GM21528 (cell line): ENCODE data around the gene EVC.
A peak's percentile ranks its signal among the peaks of the same experiment; 100 is the strongest.
"Not testable (repeated sequence)": the region's sequence is repeated elsewhere in the genome, so short reads cannot be mapped to it uniquely, and the experiment has no call there.

Source experiments
- ATAC-seq: cut with Tn5 transposase; IDR thresholded peaks from one replicate; pipeline ENCODE4 v1.9.1; 2021; ENCODE audit warnings: mild to moderate bottlenecking, moderate library complexity; ENCODE audit not compliant: unreplicated experiment, low FRiP score

The EVC gene

DNA sequence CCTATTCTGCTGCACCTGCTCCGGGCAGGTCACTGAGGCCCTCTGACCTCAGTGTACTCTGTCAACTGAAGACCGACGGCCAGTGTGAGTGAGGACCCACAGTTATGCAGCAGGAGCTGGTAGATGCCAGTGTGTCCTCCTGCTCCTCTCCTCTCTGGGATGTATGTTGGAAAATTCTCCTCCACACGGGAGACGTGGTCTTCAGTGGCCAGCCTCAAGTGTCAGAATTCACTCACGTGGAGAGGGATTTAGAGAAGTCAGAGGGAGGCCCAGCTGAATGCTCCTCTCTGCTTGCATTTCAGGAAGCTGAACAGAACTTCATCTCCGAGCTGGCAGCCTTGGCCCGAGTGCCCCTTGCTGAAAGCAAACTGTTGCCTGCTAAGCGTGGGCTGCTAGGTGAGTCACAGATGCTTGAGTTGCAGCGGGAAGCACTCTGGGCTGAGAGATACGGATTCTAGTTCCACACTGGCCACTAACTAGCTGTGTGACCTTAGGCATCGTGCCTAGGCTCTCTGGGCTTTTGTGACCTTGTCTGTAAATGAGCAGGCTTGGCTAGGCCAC lies 98.3 kb downstream of the EVC start:
- no peak for ATAC-seq

DNA sequence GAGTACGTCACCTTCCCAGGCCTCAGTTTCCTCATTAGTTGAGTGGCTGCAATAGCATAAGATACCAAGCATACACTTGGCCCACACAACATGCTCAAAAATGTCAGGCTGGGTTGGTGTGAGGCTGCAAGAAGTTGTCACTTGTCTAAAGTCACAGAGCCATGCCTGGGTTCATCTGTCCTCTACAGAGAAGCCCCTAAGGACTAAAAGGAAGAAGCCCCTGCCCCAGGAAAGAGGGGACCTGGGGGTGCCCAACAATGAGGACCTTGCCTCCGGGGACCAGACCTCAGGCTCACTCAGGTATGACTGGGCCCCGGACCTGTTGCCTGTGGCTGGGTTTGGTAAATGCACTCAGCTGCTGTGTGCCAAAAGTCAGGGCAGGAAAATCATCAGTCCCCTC lies 99.2 kb downstream of the EVC start:
- ATAC-seq: no peak

- ATAC-seq: no peak
Observed at GRCh38 chr4:5810770-5811430, 99.9 kb downstream of the EVC start.

DNA sequence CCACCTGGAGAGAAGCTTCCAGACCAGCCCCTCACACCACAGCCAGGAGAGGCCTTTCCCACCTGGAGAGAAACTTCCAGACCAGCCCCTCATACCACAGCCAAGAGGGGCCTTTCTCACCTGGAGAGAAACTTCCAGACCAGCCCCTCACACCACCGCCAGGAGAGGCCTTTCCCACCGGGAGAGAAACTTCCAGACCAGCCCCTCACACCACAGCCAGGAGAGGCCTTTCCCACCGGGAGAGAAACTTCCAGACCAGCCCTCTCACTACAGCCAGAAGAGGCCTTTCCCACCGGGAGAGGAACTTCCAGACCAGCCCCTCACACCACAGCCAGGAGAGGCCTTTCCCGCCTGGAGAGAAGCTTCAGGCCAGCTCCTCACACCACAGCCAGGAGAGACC lies 101.1 kb downstream of the EVC start:
- not testable (repeated sequence) for ATAC-seq

DNA sequence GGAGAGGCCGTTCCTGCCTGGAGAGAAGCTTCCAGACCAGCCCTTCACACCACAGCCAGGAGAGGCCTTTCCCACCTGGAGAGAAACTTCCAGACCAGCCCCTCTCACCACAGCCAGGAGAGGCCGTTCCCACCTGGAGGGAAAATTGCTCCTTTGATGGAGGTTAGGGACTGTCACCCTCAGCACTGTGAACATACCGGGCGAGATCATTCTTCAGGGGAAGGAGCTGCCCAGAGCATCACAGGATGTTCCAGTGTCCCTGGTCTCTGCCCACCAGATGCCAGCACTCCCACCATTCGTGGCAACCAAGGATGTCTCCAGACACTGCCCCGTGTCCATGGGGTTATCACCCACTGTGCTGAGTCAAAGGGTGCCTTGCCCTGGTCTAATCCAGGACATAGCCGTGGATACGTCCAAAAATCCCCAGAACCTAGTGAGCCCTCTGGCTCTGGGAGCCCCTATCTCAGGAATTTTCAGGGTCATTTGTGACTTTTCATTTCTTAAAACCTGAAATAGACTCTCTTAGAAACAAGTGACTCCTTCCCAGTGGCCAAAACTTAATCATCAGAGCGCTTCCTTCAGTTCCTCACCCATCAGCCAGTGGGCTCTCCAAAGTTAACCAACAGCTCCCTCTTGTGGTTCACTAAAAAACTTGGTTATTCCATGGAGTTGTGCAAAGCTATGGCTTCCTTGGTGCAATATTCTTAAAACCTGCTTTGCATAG lies 101.7 kb downstream of the EVC start:
- peak; percentile 85 for ATAC-seq

DNA sequence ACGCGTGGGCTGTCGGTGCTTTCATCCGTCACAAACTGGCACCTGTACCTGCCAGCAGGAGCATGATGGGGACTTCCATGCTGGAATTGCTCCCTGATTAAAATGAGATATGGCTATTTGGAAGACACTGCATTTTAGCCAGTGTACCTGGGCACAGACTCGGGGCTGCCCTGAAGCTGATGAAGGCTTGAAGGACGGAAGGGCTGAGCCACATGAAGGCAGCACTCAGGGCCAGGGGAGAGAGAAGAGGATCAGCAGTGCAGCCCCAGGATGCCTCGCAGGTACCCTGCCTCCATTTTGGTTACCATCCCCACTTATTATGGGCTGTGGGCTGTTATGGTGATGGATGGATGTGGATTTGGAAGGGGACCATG lies 102.9 kb downstream of the EVC start:
- no peak for ATAC-seq

DNA sequence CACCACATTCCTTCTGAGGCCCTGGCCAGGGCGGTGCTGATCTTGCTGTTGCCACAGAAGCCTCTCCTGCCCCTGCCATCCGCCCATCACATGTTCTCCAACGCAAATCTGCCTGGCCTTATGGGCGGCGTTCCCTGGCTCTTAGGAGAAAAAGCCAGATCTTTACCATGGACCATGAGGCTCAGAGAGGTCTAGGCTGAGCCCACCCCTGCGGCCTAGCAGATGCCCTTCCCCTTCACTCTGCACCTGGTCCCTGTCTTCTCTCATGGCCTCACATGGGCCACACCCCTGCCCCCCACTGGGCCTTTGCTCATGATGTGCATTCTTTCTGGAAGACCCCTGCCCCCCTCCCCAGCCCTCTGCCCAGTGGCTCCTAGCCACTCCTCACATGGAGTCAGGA lies 103.4 kb downstream of the EVC start:
- no peak for ATAC-seq

DNA sequence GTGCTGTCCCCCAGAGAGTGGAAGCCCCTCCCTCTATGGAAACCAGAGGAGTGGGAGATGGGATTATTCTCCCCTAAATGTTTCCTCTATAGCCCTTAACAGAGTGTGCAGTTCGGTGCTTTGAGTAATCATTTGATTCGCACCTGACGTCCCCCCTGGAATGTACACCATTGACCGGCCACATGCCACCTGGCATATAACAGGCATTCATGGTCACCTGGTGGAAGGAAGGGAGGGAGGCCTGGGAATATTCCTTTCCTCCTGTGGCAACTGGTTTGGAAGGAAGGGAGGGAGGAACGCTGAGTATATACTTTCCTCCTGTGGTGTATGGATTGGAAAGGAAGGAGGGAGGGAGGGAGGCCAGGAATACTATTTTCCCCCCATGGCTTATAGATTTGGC lies 104.6 kb downstream of the EVC start:
- ATAC-seq: no peak

- ATAC-seq: no peak
Observed at GRCh38 chr4:5816101-5816500, 105.1 kb downstream of the EVC start.

DNA sequence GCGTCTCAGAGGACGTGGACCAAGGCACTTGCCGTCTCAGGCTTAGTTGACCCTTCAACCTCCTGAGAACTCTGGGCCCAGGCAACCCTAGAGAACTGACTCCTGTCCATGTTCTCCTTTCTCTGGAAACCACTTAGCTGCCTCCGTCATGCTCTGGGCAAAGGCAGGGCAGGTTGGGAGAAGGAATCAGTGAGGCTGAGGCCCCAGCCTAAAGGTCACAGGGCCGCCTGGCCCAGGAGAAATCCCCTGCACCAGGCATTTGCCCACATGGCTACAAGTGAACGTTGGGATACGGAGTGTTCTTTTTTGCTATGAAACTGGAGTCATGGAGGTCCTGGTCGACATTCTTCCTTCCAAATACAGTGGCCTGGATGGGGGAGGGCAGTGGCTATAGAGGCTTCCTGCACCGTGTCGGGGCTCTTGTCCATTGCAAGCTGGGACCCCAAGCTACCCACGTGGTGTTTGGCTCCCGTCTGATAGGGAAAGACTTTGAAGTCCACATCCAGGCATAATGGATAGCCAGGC lies 105.9 kb downstream of the EVC start:
- no peak for ATAC-seq

- no peak for ATAC-seq
Observed at GRCh38 chr4:5821665-5822358, 110.8 kb downstream of the EVC start.

- no peak for ATAC-seq
Observed at GRCh38 chr4:5822619-5823018, 111.6 kb downstream of the EVC start.

- ATAC-seq: no peak
Observed at GRCh38 chr4:5823542-5824211, 112.7 kb downstream of the EVC start.

DNA sequence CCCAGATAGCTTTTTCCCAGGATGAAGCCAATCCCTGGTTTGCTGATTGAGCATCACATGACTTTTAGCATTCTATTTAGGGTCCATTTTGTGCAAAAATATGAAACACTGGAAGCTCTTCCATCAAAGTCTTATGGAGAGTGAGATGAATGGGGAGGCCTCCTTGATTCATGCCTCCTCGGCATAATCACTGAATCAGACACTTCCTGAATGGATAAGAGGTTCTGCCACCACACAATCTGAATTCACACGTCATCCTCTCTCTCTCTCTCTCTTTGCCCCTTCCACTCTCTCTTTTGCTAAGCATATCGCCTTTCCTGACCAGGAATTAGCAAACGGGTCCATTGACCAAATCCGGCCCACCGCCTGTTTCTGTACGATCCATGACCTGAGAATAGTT lies 113.2 kb downstream of the EVC start:
- ATAC-seq: no peak

GRCh38 chr4:5824635-5825034 lies 113.6 kb downstream of the EVC start:
- ATAC-seq: no peak

DNA sequence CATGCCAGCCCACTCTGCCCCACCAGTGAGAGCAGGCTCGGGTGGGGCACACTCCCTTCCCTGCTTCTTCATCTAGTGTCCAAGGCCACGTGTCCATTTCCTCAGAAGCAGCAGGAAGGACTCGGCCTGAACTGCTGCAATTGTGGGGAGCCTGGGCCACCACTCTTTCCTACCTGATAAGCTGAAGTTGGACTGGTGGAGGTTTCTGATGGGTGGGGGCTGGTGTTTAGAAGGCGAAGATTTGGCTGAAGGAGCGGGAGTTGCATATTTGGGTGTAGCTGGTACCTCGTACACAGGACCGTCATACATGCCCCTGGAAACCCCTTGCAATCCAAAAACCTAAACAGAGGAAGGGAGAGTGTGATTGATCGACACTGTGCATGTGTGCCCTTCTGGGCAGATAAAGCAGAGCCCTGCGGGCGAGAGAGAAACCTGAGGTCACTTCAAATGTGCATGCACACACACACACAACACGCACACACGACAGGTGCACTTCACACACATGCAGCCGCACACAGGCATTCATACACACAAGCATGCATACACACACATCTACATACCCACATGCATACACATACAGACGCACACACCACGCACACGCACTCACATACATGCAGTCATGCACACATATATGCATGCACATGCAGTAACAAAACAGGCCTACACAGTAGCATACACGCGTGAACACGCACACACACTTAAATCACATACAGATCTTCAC lies 114.5 kb downstream of the EVC start:
- ATAC-seq: no peak

DNA sequence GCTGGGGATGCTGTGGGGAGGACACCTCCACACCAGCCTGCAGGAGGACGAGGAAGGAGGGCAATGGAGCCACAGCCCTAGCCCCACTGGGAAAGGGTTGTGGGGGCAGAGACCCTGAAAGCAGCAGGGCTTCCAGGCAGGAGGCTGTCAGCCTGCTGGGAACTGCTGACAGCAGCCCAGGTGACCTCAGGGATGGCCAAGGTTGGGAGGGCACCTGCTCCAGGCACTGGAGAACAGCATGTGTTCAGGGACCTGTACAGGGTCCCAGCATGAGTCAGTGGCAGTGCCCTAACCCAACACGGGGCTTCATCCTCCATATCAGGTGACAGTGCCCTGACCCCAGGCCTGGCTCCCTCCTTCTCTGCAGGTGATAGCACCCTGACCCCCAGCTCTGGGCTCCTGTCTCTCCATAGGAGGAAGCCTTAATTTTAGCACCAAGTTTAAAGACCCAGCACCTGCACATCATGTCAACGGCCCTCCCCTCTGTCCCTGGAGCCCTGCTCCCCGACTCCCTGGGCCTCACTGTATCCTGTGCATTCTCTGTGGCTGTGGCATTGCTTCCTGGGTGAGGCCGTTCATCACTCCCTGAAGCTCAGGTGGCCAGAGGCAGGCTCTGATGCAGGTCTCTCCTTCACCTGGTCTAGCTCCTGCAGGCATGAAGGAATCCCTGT lies 115.6 kb downstream of the EVC start:
- no peak for ATAC-seq

- ATAC-seq: no peak
Observed at GRCh38 chr4:5827108-5828004, 116.4 kb downstream of the EVC start.

DNA sequence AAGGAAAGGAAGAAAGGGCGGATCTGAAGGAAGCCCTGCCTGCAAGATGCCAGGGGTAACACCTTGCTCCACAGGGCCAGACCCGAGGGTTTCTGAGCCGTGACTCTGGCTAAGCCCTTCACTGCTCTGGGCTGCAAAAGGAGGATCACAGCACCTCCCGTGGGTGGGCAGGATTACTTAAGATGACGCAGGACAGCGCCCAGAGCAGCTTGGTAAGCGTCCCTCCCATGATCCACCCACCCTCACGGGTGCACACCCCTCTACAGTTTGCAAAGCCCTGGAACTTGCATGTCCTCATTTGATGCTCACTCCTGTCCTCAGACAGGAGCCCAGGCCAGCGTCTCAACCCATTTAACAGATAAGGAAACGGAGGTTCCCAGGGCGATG lies 117.0 kb downstream of the EVC start:
- no peak for ATAC-seq
